ENCODE data around the gene CCDC85C. TPM values are rescaled to one million over a fixed set of nuclear protein-coding genes. Genes with fewer than 3 reads are reported as not detected.

CCDC85C gene
- polyA plus RNA-seq, 1 of the 3 experiments (the other 2 are of a cell fraction), result 9.6 TPM

DNA sequence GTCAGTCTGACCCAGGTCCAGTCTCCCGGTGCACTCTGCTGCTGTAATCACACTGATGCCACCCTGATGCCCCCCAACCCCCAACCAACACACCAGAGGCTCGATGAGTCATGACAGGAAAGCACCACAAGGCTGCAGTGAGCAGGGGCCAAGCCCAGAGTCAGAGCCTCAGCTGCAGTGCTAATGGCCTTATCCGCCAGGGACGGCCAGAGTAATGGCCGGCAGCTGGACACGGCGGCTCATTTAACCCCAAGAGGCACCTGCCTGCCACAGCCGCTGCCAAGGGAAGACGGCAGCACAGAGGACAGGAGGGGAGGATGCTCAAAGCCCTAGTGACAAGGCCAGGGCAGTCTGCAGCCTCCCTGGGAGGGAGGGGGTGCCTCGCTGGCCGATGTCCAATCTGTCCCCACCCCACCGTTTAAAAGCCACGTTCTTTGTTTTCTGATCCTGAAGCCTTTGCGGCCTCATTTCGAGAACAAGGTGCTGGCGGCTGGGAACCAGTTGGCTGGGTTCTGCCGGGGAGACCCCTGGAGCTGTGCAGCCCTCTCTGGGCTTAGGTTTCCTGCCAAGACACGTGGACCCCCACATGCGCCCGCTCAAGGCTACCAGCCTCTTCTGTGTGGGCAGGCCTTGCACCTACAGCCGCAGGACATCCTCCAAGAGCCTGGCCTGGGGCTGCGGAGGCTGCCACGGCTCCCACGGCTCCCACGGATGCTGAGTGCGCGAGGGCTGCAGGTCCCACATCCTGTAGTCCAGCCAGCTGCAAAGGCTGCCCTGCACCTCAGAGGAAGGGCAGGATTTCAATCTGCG lies 13.1 kb downstream of the CCDC85C start:
- Histone ChIP-seq H3K9me3 (no peaks in the 10 kb centered on the region), H3K79me2 (ENCODE audit: insufficient read depth) (peaks cover 96% of the 10 kb centered on the region), H3K27me3 (ENCODE audit: insufficient read depth) (no peaks in the 10 kb centered on the region), H3K4me3 (ENCODE audit: low read depth in 2 of 2, low read length in 1 of 2) (no peak overlapping the region; a peak in 2 of 4 replicates), H4K20me1 (ENCODE audit: insufficient read depth) (peaks cover 32% of the 10 kb centered on the region; the same call in 1 of the 2 replicates), H3K27ac (ENCODE audit: low read depth in 2 of 2, low read length in 1 of 2) (peak overlapping the region; percentile 33 to 95; a peak in 3 of 4 replicates), H3K9ac (no peak overlapping the region), H3K4me2 (peak overlapping the region; percentile 65), H2AFZ (ENCODE audit: low read depth) (no peak overlapping the region), H3K36me3 (replicated peaks in 1 of 2; ENCODE audit: control insufficient read depth in 1 of 2, insufficient read depth in 2 of 2, low read length in 1 of 2) (no peaks in the 10 kb centered on the region), H3K9me2 (no peaks in the 10 kb centered on the region), H3F3A (replicated peaks; ENCODE audit: insufficient read depth) (no peaks in the 10 kb centered on the region), H3K4me1 (ENCODE audit: control insufficient read depth in 1 of 2, insufficient read depth in 2 of 2, low read depth in 1 of 2, low read length in 1 of 2) (peaks cover 28 to 91% of the 10 kb centered on the region in 2 experiments)
- peak; percentile 88 for DNase-seq
- ChIA-PET CTCF (interaction anchor here (0.6 to 2.4 kb wide), 11 partner anchors 11 to 1084 kb away, joined by 3 to 14 read pairs (median 5); partner anchors contain the start of gene CCDC85C), POLR2A (interaction anchor here (0.8 to 1.7 kb wide), 4 partner anchors 13 to 42 kb away, joined by 3 to 7 read pairs (median 4); partner anchors contain the start of gene CCDC85C)
- WGBS (ENCODE audit: low lambda C conversion rate), result 67% methylated on average over 13 of the region's 28 CpGs
- TF ChIP-seq GATA2 (CRISPR knock-in tag; IDR thresholded peaks at IDR 0.05) (peak; percentile 23; the same call in 1 of the 2 replicates), FOSL2 (IDR thresholded peaks at IDR 0.05; ENCODE audit: borderline replicate concordance, low read depth) (peak; percentile 87), RXRA (IDR thresholded peaks at IDR 0.05; ENCODE audit: borderline replicate concordance, low read depth) (no peak), NRF1 (IDR thresholded peaks at IDR 0.05; ENCODE audit: low read depth, low read length) (no peak), NFIC (IDR thresholded peaks at IDR 0.05; ENCODE audit: borderline replicate concordance) (peak; percentile 16; the same call in 1 of the 2 replicates), TCF12 (IDR thresholded peaks at IDR 0.05) (peak; percentile 70), GABPA (IDR thresholded peaks at IDR 0.05; ENCODE audit: low read depth) (no peak), JUND (IDR thresholded peaks at IDR 0.05) (peak; percentile 82), FOXJ3 (CRISPR knock-in tag; IDR thresholded peaks at IDR 0.05) (no peak; the same call in 1 of the 2 replicates), TEAD4 (IDR thresholded peaks at IDR 0.05; ENCODE audit: borderline replicate concordance, insufficient read depth) (no peak), RCOR1 (IDR thresholded peaks at IDR 0.05; ENCODE audit: low read length) (peak; percentile 71), USF1 (IDR thresholded peaks at IDR 0.05; ENCODE audit: borderline replicate concordance, low read depth) (no peak), REST (IDR thresholded peaks at IDR 0.05; ENCODE audit: low read depth, low read length) (no peak), MXI1 (IDR thresholded peaks at IDR 0.05; ENCODE audit: low read depth, low read length) (peak; percentile 54; the same call in 1 of the 2 replicates), USF2 (IDR thresholded peaks at IDR 0.05; ENCODE audit: borderline replicate concordance, low read depth, low read length) (no peak), FOXM1 (IDR thresholded peaks at IDR 0.05; ENCODE audit: low read depth) (no peak), TAF1 (IDR thresholded peaks at IDR 0.05; ENCODE audit: borderline replicate concordance, low read depth, low read length) (no peak), MEF2A (IDR thresholded peaks at IDR 0.05; ENCODE audit: borderline replicate concordance, low read depth) (no peak), YY1 (IDR thresholded peaks at IDR 0.05; ENCODE audit: low read depth) (peak; percentile 58; the same call in 1 of the 2 replicates)
- TF ChIP-seq, protein P1, sequence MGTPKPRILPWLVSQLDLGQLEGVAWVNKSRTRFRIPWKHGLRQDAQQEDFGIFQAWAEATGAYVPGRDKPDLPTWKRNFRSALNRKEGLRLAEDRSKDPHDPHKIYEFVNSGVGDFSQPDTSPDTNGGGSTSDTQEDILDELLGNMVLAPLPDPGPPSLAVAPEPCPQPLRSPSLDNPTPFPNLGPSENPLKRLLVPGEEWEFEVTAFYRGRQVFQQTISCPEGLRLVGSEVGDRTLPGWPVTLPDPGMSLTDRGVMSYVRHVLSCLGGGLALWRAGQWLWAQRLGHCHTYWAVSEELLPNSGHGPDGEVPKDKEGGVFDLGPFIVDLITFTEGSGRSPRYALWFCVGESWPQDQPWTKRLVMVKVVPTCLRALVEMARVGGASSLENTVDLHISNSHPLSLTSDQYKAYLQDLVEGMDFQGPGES (IDR thresholded peaks at IDR 0.05; ENCODE audit: low read depth, low read length), result no peak
- TF ChIP-seq, protein P2, sequence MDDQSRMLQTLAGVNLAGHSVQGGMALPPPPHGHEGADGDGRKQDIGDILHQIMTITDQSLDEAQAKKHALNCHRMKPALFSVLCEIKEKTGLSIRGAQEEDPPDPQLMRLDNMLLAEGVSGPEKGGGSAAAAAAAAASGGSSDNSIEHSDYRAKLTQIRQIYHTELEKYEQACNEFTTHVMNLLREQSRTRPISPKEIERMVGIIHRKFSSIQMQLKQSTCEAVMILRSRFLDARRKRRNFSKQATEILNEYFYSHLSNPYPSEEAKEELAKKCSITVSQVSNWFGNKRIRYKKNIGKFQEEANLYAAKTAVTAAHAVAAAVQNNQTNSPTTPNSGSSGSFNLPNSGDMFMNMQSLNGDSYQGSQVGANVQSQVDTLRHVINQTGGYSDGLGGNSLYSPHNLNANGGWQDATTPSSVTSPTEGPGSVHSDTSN (IDR thresholded peaks at IDR 0.05), result peak; percentile 20; the same call in 1 of the 2 replicates
- TF ChIP-seq, protein P3, sequence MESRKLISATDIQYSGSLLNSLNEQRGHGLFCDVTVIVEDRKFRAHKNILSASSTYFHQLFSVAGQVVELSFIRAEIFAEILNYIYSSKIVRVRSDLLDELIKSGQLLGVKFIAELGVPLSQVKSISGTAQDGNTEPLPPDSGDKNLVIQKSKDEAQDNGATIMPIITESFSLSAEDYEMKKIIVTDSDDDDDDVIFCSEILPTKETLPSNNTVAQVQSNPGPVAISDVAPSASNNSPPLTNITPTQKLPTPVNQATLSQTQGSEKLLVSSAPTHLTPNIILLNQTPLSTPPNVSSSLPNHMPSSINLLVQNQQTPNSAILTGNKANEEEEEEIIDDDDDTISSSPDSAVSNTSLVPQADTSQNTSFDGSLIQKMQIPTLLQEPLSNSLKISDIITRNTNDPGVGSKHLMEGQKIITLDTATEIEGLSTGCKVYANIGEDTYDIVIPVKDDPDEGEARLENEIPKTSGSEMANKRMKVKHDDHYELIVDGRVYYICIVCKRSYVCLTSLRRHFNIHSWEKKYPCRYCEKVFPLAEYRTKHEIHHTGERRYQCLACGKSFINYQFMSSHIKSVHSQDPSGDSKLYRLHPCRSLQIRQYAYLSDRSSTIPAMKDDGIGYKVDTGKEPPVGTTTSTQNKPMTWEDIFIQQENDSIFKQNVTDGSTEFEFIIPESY (IDR thresholded peaks at IDR 0.05; ENCODE audit: borderline replicate concordance, low read depth), result no peak
